ENCODE results near the gene BCL2L1.

DNA sequence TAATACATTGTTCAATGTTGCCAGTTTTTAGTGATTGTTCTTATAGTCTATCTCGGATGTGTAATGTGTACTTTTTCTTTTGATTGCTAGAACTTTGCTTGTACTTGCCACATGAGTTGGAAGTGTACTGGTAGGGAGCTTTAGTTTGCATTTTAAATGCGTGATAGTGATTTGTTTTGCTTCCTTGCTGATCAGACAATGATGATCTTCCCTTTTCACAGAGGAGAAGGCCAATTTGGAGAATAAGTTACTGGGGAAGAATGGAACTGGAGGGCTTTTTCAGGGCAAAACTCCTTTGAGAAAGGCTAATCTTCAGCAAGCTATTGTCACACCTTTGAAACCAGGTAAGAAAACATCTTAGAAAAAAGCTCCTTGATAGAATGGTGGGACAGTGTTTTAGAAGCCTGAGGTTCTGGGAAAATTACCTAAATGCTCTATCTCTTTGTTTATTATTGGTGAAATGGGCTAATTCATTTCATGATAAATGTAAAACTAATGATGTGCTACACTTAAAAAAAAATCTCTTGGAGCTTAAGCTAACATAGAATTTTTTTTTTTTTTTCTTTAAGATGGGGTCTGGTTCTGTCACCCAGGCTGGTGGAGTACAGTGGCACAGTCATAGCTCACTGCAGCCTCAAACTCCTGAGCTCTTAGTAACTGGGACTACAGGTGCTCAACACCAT is 37.3 kb upstream of the BCL2L1 start:
- TF ChIP-seq, protein P1, sequence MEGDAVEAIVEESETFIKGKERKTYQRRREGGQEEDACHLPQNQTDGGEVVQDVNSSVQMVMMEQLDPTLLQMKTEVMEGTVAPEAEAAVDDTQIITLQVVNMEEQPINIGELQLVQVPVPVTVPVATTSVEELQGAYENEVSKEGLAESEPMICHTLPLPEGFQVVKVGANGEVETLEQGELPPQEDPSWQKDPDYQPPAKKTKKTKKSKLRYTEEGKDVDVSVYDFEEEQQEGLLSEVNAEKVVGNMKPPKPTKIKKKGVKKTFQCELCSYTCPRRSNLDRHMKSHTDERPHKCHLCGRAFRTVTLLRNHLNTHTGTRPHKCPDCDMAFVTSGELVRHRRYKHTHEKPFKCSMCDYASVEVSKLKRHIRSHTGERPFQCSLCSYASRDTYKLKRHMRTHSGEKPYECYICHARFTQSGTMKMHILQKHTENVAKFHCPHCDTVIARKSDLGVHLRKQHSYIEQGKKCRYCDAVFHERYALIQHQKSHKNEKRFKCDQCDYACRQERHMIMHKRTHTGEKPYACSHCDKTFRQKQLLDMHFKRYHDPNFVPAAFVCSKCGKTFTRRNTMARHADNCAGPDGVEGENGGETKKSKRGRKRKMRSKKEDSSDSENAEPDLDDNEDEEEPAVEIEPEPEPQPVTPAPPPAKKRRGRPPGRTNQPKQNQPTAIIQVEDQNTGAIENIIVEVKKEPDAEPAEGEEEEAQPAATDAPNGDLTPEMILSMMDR (IDR thresholded peaks at IDR 0.05) = no peak
- TF ChIP-seq EP300 (IDR thresholded peaks at IDR 0.05; ENCODE audit: borderline replicate concordance in 1 of 2, low read depth in 1 of 2, low read length in 1 of 2) = no peak
- TF ChIP-seq, protein P2, sequence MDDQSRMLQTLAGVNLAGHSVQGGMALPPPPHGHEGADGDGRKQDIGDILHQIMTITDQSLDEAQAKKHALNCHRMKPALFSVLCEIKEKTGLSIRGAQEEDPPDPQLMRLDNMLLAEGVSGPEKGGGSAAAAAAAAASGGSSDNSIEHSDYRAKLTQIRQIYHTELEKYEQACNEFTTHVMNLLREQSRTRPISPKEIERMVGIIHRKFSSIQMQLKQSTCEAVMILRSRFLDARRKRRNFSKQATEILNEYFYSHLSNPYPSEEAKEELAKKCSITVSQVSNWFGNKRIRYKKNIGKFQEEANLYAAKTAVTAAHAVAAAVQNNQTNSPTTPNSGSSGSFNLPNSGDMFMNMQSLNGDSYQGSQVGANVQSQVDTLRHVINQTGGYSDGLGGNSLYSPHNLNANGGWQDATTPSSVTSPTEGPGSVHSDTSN (IDR thresholded peaks at IDR 0.05) = no peak
- TF ChIP-seq, protein P3, sequence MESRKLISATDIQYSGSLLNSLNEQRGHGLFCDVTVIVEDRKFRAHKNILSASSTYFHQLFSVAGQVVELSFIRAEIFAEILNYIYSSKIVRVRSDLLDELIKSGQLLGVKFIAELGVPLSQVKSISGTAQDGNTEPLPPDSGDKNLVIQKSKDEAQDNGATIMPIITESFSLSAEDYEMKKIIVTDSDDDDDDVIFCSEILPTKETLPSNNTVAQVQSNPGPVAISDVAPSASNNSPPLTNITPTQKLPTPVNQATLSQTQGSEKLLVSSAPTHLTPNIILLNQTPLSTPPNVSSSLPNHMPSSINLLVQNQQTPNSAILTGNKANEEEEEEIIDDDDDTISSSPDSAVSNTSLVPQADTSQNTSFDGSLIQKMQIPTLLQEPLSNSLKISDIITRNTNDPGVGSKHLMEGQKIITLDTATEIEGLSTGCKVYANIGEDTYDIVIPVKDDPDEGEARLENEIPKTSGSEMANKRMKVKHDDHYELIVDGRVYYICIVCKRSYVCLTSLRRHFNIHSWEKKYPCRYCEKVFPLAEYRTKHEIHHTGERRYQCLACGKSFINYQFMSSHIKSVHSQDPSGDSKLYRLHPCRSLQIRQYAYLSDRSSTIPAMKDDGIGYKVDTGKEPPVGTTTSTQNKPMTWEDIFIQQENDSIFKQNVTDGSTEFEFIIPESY (IDR thresholded peaks at IDR 0.05; ENCODE audit: borderline replicate concordance, low read depth) = no peak
- no peak for TF ChIP-seq EZH2phosphoT487 (IDR thresholded peaks at IDR 0.05; ENCODE audit: borderline replicate concordance, low read depth)
- TF ChIP-seq CHD2 (IDR thresholded peaks at IDR 0.05; ENCODE audit: low read length, partially characterized antibody) = no peak
- TF ChIP-seq, protein P4, sequence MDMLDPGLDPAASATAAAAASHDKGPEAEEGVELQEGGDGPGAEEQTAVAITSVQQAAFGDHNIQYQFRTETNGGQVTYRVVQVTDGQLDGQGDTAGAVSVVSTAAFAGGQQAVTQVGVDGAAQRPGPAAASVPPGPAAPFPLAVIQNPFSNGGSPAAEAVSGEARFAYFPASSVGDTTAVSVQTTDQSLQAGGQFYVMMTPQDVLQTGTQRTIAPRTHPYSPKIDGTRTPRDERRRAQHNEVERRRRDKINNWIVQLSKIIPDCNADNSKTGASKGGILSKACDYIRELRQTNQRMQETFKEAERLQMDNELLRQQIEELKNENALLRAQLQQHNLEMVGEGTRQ (IDR thresholded peaks at IDR 0.05; ENCODE audit: borderline replicate concordance, low read depth, low read length) = no peak
- TF ChIP-seq SIN3A (IDR thresholded peaks at IDR 0.05; ENCODE audit: borderline replicate concordance, low read depth, low read length) = no peak
- TF ChIP-seq JUND (IDR thresholded peaks at IDR 0.05) = no peak

All from SK-N-SH (cell line).